Trophoblast cell (in vitro differentiated cells and primary cell): ENCODE measurements around the gene CASS4.
A peak's percentile ranks its signal among the peaks of the same experiment; 100 is the strongest.

Experiments used
- DNase-seq, 2 donors: peaks; one replicate each; pipeline ENCODE4 v3.0.0-alpha.2; 2016
- H2AFZ ChIP-seq: 2 replicates; pipeline ENCODE4 v1.6.1; 2013; ENCODE audit warnings: low read length, moderate library complexity, mild to moderate bottlenecking; ENCODE audit not compliant: insufficient read depth, poor library complexity
- H2AK5ac ChIP-seq: 2 replicates; pipeline ENCODE4 v1.6.1; 2013; ENCODE audit warnings: mild to moderate bottlenecking, low read length
- H2BK120ac ChIP-seq: 2 replicates; pipeline ENCODE4 v1.6.1; 2013; ENCODE audit warnings: low read length, mild to moderate bottlenecking, moderate library complexity; ENCODE audit not compliant: insufficient read depth, poor library complexity
- H2BK12ac ChIP-seq: 2 replicates; pipeline ENCODE4 v1.6.1; 2013; ENCODE audit warnings: mild to moderate bottlenecking, low read length, moderate library complexity
- H2BK5ac ChIP-seq: 2 replicates; pipeline ENCODE4 v1.6.1; 2013; ENCODE audit warnings: low read length, low read depth, moderate library complexity, mild to moderate bottlenecking; ENCODE audit not compliant: poor library complexity
- H3K14ac ChIP-seq: 2 replicates; pipeline ENCODE4 v1.6.1; 2013; ENCODE audit warnings: mild to moderate bottlenecking, low read length
- H3K18ac ChIP-seq: 2 replicates; pipeline ENCODE4 v1.6.1; 2013; ENCODE audit warnings: mild to moderate bottlenecking, low read length
- H3K23ac ChIP-seq: 2 replicates; pipeline ENCODE4 v1.6.1; 2013; ENCODE audit warnings: low read length
- H3K27ac ChIP-seq: 2 replicates; pipeline ENCODE4 v1.5.1; 2013; ENCODE audit warnings: low read depth, mild to moderate bottlenecking, inconsistent platforms, low read length, moderate library complexity
- H3K27me3 ChIP-seq: 2 replicates; pipeline ENCODE4 v1.6.1; 2013; ENCODE audit warnings: inconsistent platforms, mild to moderate bottlenecking, low read length, moderate library complexity; ENCODE audit not compliant: insufficient read depth
- H3K36me3 ChIP-seq, 2 experiments: 1 replicate in 1 of 2; 2 replicates in 1 of 2; pipeline ENCODE4 v1.6.1; 2013; ENCODE audit warnings: low read length in 2 of 2, mild to moderate bottlenecking in 2 of 2, moderate library complexity in 1 of 2; ENCODE audit not compliant: insufficient read depth in 2 of 2, control insufficient read depth in 1 of 2
- H3K4ac ChIP-seq: 2 replicates; pipeline ENCODE4 v1.6.1; 2013; ENCODE audit warnings: low read depth, mild to moderate bottlenecking, low read length, moderate library complexity
- H3K4me1 ChIP-seq, 2 experiments: 1 replicate in 1 of 2; 2 replicates in 1 of 2; pipeline ENCODE4 v1.6.1; 2013; ENCODE audit warnings: low read length in 2 of 2, mild to moderate bottlenecking in 2 of 2, moderate library complexity in 1 of 2; ENCODE audit not compliant: insufficient read depth in 2 of 2, control insufficient read depth in 1 of 2
- H3K4me2 ChIP-seq: 2 replicates; pipeline ENCODE4 v1.6.1; 2013; ENCODE audit warnings: inconsistent platforms, mild to moderate bottlenecking, low read length, moderate library complexity
- H3K4me3 ChIP-seq: 2 replicates; pipeline ENCODE4 v1.5.1; 2013; ENCODE audit warnings: mild to moderate bottlenecking, low read depth, low read length, inconsistent platforms
- H3K79me1 ChIP-seq: one replicate; pipeline ENCODE4 v1.6.1; 2013; ENCODE audit warnings: low read length
- H3K79me2 ChIP-seq: 2 replicates; pipeline ENCODE4 v1.6.1; 2013; ENCODE audit warnings: low read length, mild to moderate bottlenecking; ENCODE audit not compliant: control insufficient read depth, insufficient read depth, poor library complexity
- H3K9ac ChIP-seq: 2 replicates; pipeline ENCODE4 v1.6.1; 2013; ENCODE audit warnings: mild to moderate bottlenecking, low read length
- H3K9me3 ChIP-seq: 2 replicates; pipeline ENCODE4 v1.6.1; 2013; ENCODE audit warnings: low read depth, mild to moderate bottlenecking, control low read depth, inconsistent platforms, low read length; ENCODE audit not compliant: insufficient read depth
- H4K12ac ChIP-seq: 2 replicates; pipeline ENCODE4 v1.6.1; 2013; ENCODE audit warnings: low read depth, mild to moderate bottlenecking, low read length, moderate library complexity
- H4K8ac ChIP-seq: 2 replicates; pipeline ENCODE4 v1.6.1; 2013; ENCODE audit warnings: low read depth, mild to moderate bottlenecking, low read length, moderate library complexity
- H4K91ac ChIP-seq: one replicate; pipeline ENCODE4 v1.6.1; 2013; ENCODE audit warnings: low read depth, mild to moderate bottlenecking, low read length, moderate library complexity
- WGBS: extraction: QIAGEN DNeasy Blood & Tissue Kit; methylation state at CpG from one replicate; pipeline ENCODE4 v1.1.7; 2013; ENCODE audit warnings: missing lambda C conversion rate; ENCODE audit not compliant: insufficient read length, insufficient coverage; ENCODE audit errors: extremely low coverage; 5-methylcytosine and 5-hydroxymethylcytosine counted together

The CASS4 gene

GRCh38 chr20:56424931-56425330 lies 12.9 kb downstream of the CASS4 start:
- no peak overlapping the region for H2AK5ac ChIP-seq
- H3K27me3 ChIP-seq, result no peaks in the 10 kb centered on the region
- H3K4me2 ChIP-seq, result no peak overlapping the region
- H3K9me3 ChIP-seq, result no peaks in the 10 kb centered on the region
- no peak overlapping the region for H3K14ac ChIP-seq
- no peak for DNase-seq
- H3K9ac ChIP-seq, result no peak overlapping the region
- no peak overlapping the region for H2BK5ac ChIP-seq
- H3K4me3 ChIP-seq, result no peak overlapping the region
- peak overlapping the region; percentile 11 for H4K8ac ChIP-seq
- no peak overlapping the region for H3K18ac ChIP-seq
- no peaks in the 10 kb centered on the region for H3K36me3 ChIP-seq
- no peak overlapping the region for H3K23ac ChIP-seq
- H3K4me1 ChIP-seq, result peaks cover 3 to 8% of the 10 kb centered on the region in 2 experiments
- H3K4ac ChIP-seq, result no peak overlapping the region
- no peak overlapping the region for H4K12ac ChIP-seq
- H4K91ac ChIP-seq, result no peak overlapping the region
- H2BK12ac ChIP-seq, result no peak overlapping the region
- H2BK120ac ChIP-seq, result no peak overlapping the region
- no peak overlapping the region for H3K27ac ChIP-seq
- no peaks in the 10 kb centered on the region for H3K79me2 ChIP-seq
- no peaks in the 10 kb centered on the region for H3K79me1 ChIP-seq
- no peak overlapping the region for H2AFZ ChIP-seq
- WGBS, result no CpG with 5 or more reads among the region's 1 CpG

- Histone ChIP-seq H3K27me3 (no peaks in the 10 kb centered on the region), H2BK120ac (no peak overlapping the region), H3K23ac (no peak overlapping the region), H3K79me2 (no peaks in the 10 kb centered on the region), H2BK12ac (no peak overlapping the region), H2AK5ac (no peak overlapping the region), H4K12ac (no peak overlapping the region), H3K14ac (no peak overlapping the region), H3K9me3 (no peaks in the 10 kb centered on the region), H3K4me2 (no peak overlapping the region), H3K9ac (no peak overlapping the region), H3K4me1 (peaks cover 3 to 10% of the 10 kb centered on the region in 2 experiments), H3K79me1 (no peaks in the 10 kb centered on the region), H2AFZ (no peak overlapping the region), H3K18ac (no peak overlapping the region), H2BK5ac (no peak overlapping the region), H4K91ac (no peak overlapping the region), H3K36me3 (no peaks in the 10 kb centered on the region), H3K4ac (no peak overlapping the region), H4K8ac (no peak overlapping the region), H3K27ac (no peak overlapping the region), H3K4me3 (no peak overlapping the region)
- no peak for DNase-seq
- WGBS, result no CpG with 5 or more reads among the region's 9 CpGs
These were observed 14.0 kb downstream of the CASS4 start for GRCh38 chr20:56426026-56426425.

- H3K79me2 ChIP-seq, result no peaks in the 10 kb centered on the region
- no peak overlapping the region for H2AK5ac ChIP-seq
- H3K27ac ChIP-seq, result no peak overlapping the region
- H4K8ac ChIP-seq, result no peak overlapping the region
- H2AFZ ChIP-seq, result no peak overlapping the region
- no peaks in the 10 kb centered on the region for H3K9me3 ChIP-seq
- H3K23ac ChIP-seq, result no peak overlapping the region
- no peaks in the 10 kb centered on the region for H3K27me3 ChIP-seq
- no peak overlapping the region for H3K4me2 ChIP-seq
- no peak overlapping the region for H3K9ac ChIP-seq
- no peak overlapping the region for H2BK120ac ChIP-seq
- H4K12ac ChIP-seq, result no peak overlapping the region
- no peaks in the 10 kb centered on the region for H3K36me3 ChIP-seq
- no peak overlapping the region for H2BK12ac ChIP-seq
- no peak for DNase-seq
- H3K79me1 ChIP-seq, result no peaks in the 10 kb centered on the region
- no peak overlapping the region for H3K18ac ChIP-seq
- no peak overlapping the region for H2BK5ac ChIP-seq
- no peak overlapping the region for H3K4me3 ChIP-seq
- no peak overlapping the region for H3K14ac ChIP-seq
- H3K4ac ChIP-seq, result no peak overlapping the region
- no peak overlapping the region for H4K91ac ChIP-seq
- peaks cover 3 to 10% of the 10 kb centered on the region in 2 experiments for H3K4me1 ChIP-seq
These were observed 14.9 kb downstream of the CASS4 start for GRCh38 chr20:56426926-56427325.

DNA sequence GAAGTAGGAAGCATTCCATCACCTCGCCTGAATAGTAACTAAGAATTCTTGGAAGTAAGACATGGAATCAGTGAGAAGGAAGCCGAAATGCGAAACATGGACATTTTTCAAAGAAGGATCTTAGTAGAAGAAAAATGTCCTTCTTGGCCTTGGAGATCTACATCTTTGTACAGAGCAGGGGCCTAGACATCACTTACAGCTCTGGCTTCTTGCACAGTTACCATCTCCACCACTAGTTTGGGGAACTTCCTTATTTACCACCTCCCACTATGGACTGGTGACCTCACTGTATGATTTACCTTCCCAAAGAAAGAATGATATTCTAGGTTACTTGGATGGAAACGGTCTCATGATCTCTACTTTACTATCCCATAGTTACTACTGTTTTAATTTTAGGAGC lies 15.7 kb downstream of the CASS4 start:
- Histone ChIP-seq H3K4ac (no peak overlapping the region), H3K18ac (no peak overlapping the region), H2BK5ac (no peak overlapping the region), H3K9ac (no peak overlapping the region), H2BK12ac (no peak overlapping the region), H3K23ac (no peak overlapping the region), H3K4me2 (no peak overlapping the region), H2AFZ (no peak overlapping the region), H3K36me3 (no peaks in the 10 kb centered on the region), H3K79me1 (no peaks in the 10 kb centered on the region), H4K8ac (no peak overlapping the region), H4K91ac (no peak overlapping the region), H2AK5ac (no peak overlapping the region), H3K9me3 (no peaks in the 10 kb centered on the region), H4K12ac (no peak overlapping the region), H3K14ac (no peak overlapping the region), H2BK120ac (no peak overlapping the region), H3K79me2 (no peaks in the 10 kb centered on the region), H3K4me1 (peaks cover 0 to 3% of the 10 kb centered on the region in 2 experiments), H3K27ac (no peak overlapping the region), H3K27me3 (no peaks in the 10 kb centered on the region), H3K4me3 (no peak overlapping the region)
- no peak for DNase-seq
- no CpG with 5 or more reads among the region's 4 CpGs for WGBS
